ENCODE data around the gene LRSAM1.

- TF ChIP-seq CTCF (IDR thresholded peaks at IDR 0.05; ENCODE audit: low read length) (no peak), EZH2phosphoT487 (IDR thresholded peaks at IDR 0.05; ENCODE audit: low read length) (no peak)
These were observed 6.1 kb upstream of the LRSAM1 start for GRCh38 chr9:127444921-127445850.

Measured in MM.1S (cell line).